ENCODE data around the gene COL3A1. TPM values are rescaled to one million over a fixed set of nuclear protein-coding genes. Genes with fewer than 3 reads are reported as not detected.

Gene COL3A1
- total RNA-seq, 2 donors from 2014 or later: not detected

DNA sequence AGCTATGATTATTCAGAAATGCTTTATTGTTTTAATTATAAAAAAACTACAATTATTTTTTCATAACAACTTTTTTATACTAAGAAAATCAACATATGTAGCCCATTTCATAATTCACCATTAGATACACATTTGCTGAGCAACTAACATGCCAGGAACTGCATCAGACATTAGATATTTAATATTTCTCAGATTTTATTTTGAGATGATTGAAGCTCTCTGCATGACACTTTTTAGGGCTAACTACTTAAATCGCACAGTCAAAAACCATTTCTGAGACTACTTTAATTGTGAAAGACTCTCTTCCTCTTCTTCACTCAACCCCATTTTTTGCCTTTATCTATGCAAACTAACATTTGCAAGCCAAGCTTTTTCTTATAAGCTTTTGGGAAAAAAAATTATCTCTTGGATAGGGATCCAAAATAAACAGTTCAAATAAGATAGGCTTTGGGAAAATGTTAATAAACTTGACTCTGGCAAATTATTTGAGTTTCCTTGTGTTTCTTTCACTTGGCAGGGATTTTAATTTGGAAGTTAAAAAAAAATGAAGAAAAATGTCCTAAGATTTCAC lies 9.1 kb upstream of the COL3A1 start:
- no peak for DNase-seq
- H3K9ac ChIP-seq (ENCODE audit: extremely low read depth, low read length, poor library complexity, severe bottlenecking): no peak overlapping the region
- Mint-ChIP-seq H3K9me3 (no peaks in the 10 kb centered on the region), H3K27me3 (ENCODE audit: insufficient read depth) (no peaks in the 10 kb centered on the region), H3K36me3 (ENCODE audit: low read depth) (no peaks in the 10 kb centered on the region), H3K4me1 (no peaks in the 10 kb centered on the region), H3K4me3 (no peak overlapping the region), H3K27ac (no peak overlapping the region)
- no peak overlapping the region for H3K27ac ChIP-seq (ENCODE audit: low read depth, low read length)
- no peak for TF ChIP-seq CTCF (conservative IDR thresholded peaks at IDR 0.05)
- H3K4me3 ChIP-seq (ENCODE audit: low read length): no peak overlapping the region
- H3K36me3 ChIP-seq (ENCODE audit: control insufficient read depth, insufficient read depth, low read length): no peaks in the 10 kb centered on the region
- 98 to 100% methylated on average over 1 of the region's 1 CpG for WGBS, 2 experiments (ENCODE audit: insufficient coverage in 1 of 2, insufficient read length in 1 of 2)
- no peaks in the 10 kb centered on the region for H3K27me3 ChIP-seq (ENCODE audit: control insufficient read depth, insufficient read depth, low read length, poor library complexity, severe bottlenecking)
- no peaks in the 10 kb centered on the region for H3K9me3 ChIP-seq (ENCODE audit: control insufficient read depth, low read length)
- H3K4me1 ChIP-seq (ENCODE audit: control insufficient read depth, insufficient read depth, low read length): no peaks in the 10 kb centered on the region

GRCh38 chr2:188965563-188965962 lies 8.6 kb upstream of the COL3A1 start:
- DNase-seq: no peak
- 75% methylated on average over 2 of the region's 2 CpGs; no CpG with 5 or more reads in 1 of the 2 experiments for WGBS, 2 experiments (ENCODE audit: insufficient coverage in 1 of 2, insufficient read length in 1 of 2)
- Histone ChIP-seq H3K4me3 (ENCODE audit: low read length) (no peak overlapping the region), H3K9me3 (ENCODE audit: control insufficient read depth, low read length) (no peaks in the 10 kb centered on the region), H3K4me1 (ENCODE audit: control insufficient read depth, insufficient read depth, low read length) (no peaks in the 10 kb centered on the region), H3K27me3 (ENCODE audit: control insufficient read depth, insufficient read depth, low read length, poor library complexity, severe bottlenecking) (no peaks in the 10 kb centered on the region), H3K9ac (ENCODE audit: extremely low read depth, low read length, poor library complexity, severe bottlenecking) (no peak overlapping the region), H3K36me3 (ENCODE audit: control insufficient read depth, insufficient read depth, low read length) (no peaks in the 10 kb centered on the region), H3K27ac (ENCODE audit: low read depth, low read length) (no peak overlapping the region)
- H3K36me3 Mint-ChIP-seq (ENCODE audit: low read depth): no peaks in the 10 kb centered on the region
- H3K4me3 Mint-ChIP-seq: no peak overlapping the region
- no peak overlapping the region for H3K27ac Mint-ChIP-seq
- no peaks in the 10 kb centered on the region for H3K4me1 Mint-ChIP-seq
- H3K9me3 Mint-ChIP-seq: no peaks in the 10 kb centered on the region
- TF ChIP-seq CTCF (conservative IDR thresholded peaks at IDR 0.05): no peak
- no peaks in the 10 kb centered on the region for H3K27me3 Mint-ChIP-seq (ENCODE audit: insufficient read depth)

DNA sequence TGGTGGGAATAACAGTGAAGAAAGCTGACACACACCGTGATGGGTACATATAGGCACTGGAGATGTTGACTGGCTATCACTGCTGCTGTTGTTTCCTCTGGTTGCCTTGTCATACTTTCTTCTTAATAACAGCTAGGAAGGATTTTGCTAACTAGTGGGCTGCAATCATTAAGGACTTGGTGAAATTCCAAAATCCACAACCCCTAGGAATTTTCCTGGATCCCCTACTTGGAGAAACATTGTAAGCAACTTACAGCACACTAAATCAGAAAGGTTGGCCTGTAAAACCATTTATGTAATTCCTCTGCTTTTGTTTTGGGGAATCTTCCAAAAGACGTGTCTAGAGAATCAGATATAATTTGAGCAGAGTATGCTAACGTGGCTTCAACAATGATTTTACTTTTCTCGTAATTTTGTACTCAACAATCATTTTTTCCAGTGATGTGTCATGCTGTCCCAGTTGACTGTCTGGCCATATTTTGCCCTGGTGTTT lies 8.0 kb upstream of the COL3A1 start:
- no peaks in the 10 kb centered on the region for H3K36me3 ChIP-seq (ENCODE audit: control insufficient read depth, insufficient read depth, low read length)
- no peak overlapping the region for H3K27ac ChIP-seq (ENCODE audit: low read depth, low read length)
- DNase-seq: no peak
- H3K4me1 ChIP-seq (ENCODE audit: control insufficient read depth, insufficient read depth, low read length): no peaks in the 10 kb centered on the region
- H3K4me3 ChIP-seq (ENCODE audit: low read length): no peak overlapping the region
- no peaks in the 10 kb centered on the region for H3K4me1 Mint-ChIP-seq
- H3K27ac Mint-ChIP-seq: no peak overlapping the region
- H3K27me3 Mint-ChIP-seq (ENCODE audit: insufficient read depth): no peaks in the 10 kb centered on the region
- H3K9me3 Mint-ChIP-seq: no peaks in the 10 kb centered on the region
- 90 to 97% methylated on average over 4 of the region's 4 CpGs for WGBS, 2 experiments (ENCODE audit: insufficient coverage in 1 of 2, insufficient read length in 1 of 2)
- no peak for TF ChIP-seq CTCF (conservative IDR thresholded peaks at IDR 0.05)
- H3K36me3 Mint-ChIP-seq (ENCODE audit: low read depth): no peaks in the 10 kb centered on the region
- H3K4me3 Mint-ChIP-seq: no peak overlapping the region
- H3K9ac ChIP-seq (ENCODE audit: extremely low read depth, low read length, poor library complexity, severe bottlenecking): no peak overlapping the region
- no peaks in the 10 kb centered on the region for H3K27me3 ChIP-seq (ENCODE audit: control insufficient read depth, insufficient read depth, low read length, poor library complexity, severe bottlenecking)
- no peaks in the 10 kb centered on the region for H3K9me3 ChIP-seq (ENCODE audit: control insufficient read depth, low read length)

All from endodermal cell (in vitro differentiated cells).